HG02642 (cell line): ENCODE measurements around the gene PIK3C2G.

Experiments
- ATAC-seq: cut with Tn5 transposase; IDR thresholded peaks from one replicate; pipeline ENCODE4 v1.9.1; 2021; ENCODE audit warnings: mild to moderate bottlenecking; ENCODE audit not compliant: unreplicated experiment, poor library complexity

Gene PIK3C2G

DNA sequence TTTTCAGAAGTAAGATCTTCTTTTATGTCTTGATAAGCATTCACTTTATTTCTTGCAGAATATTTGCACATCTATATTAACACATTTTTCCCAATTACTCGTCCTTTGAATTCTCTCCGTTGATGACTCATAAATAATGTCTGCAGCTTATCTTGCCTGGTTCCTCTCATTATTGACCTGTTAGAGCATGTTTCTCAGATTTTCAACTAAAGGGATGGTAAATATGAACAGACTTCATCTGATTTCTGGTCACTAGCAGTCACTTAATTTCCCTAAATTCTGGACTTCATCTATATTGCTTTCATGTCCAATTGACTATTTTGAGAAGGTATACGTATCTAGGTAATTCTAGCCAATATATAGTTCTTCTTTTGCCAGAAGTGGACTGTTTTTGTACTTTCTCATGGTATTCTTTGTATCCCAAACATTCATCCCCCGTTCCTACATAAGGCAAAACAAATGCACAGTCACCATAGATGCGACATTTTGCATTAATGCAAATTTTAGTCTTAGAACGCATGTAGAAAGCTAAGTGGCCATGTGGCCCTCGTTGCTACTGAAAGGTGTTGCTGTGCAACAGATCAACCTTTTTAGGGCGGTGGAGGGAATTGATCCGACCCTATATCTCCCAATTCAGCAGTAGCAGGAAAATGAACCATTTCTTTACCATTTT, 6.2 kb downstream of the PIK3C2G start:
- no peak for ATAC-seq

DNA sequence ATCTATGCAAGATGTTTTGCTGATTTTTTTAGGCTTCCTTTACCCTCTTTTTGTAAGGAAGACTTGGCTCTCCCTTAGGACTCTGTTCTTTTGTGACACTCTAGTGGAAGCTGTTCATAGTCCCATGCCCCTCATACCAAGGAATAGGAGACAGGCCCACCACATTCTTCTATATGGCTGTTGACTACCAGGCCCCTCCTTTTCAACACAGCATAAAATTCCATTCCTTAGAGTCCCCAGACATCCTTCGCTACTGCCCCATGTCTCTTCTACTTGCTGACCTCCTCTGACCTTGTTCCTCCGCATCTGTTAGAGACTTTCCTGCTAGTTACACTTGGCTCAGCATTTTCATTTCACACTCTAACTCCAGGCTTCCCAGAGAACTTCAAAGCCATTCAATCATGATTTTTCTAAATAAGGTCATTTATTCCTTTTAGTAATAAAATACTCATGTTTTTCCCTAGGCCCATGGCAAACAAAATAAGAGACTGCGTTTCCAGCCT, 9.7 kb downstream of the PIK3C2G start:
- ATAC-seq: no peak

- no peak for ATAC-seq
Measured at GRCh38 chr12:18275981-18276380, 14.7 kb downstream of the PIK3C2G start.

DNA sequence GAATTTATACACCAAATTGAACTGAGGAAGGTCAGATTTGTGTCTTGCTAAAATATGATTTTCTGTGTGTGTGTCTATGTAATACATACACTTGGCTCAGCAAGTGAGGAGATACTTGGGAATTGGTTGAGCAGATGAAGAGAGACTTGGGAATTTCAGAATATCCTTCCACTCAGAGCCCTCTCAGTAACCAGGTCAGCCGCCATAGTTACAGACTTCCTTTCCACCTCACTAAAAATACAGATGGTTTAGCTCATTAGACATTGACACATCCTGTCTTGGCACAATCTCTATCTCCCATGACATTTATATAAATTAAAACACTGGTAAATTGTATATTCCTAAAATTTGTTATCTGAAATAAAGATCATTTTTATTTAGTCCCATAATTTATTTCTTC, 15.9 kb downstream of the PIK3C2G start:
- no peak for ATAC-seq

GRCh38 chr12:18280728-18281127, 19.4 kb downstream of the PIK3C2G start:
- no peak for ATAC-seq

DNA sequence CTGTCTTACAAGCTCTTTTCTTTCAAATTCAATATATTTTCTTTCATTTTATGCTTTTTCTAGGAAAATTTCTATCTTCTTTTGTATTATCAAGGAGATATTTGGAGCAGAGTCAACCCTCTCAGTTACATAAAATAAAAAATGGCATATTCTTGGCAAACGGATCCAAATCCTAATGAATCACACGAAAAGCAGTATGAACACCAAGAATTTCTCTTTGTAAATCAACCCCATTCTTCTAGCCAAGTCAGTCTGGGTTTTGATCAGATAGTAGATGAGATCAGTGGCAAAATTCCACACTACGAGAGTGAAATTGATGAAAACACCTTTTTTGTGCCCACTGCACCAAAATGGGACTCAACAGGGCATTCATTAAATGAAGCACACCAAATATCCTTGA, 20.6 kb downstream of the PIK3C2G start:
- no peak for ATAC-seq

- ATAC-seq: no peak
Measured at GRCh38 chr12:18283831-18284230, 22.5 kb downstream of the PIK3C2G start.

- ATAC-seq: no peak
Measured at GRCh38 chr12:18284386-18284785, 23.1 kb downstream of the PIK3C2G start.

- ATAC-seq: no peak
Measured at GRCh38 chr12:18285161-18285560, 23.8 kb downstream of the PIK3C2G start.

GRCh38 chr12:18290386-18290785, 29.1 kb downstream of the PIK3C2G start:
- no peak for ATAC-seq

DNA sequence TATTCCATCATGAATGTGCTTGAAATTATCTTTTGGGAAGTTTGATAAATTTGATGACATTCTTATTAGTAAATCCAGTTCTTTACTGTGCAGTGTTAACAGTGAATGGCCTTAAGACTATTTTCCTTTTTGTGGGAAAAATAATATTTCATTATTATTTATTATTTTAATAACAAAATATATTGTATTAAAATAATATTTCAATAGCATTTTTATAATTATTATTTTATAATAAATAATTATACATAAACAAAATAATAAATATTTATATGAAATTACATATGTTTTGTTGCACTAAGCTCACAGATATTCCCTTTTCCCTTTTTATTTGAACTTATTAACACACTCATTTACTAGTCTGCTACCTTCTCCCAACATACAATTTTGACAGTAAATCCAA, 33.6 kb downstream of the PIK3C2G start:
- no peak for ATAC-seq

- no peak for ATAC-seq
Measured at GRCh38 chr12:18296201-18296908, 35.0 kb downstream of the PIK3C2G start.

GRCh38 chr12:18296909-18297280, 35.6 kb downstream of the PIK3C2G start:
- no peak for ATAC-seq

- ATAC-seq: no peak
Measured at GRCh38 chr12:18297902-18298301, 36.6 kb downstream of the PIK3C2G start.

DNA sequence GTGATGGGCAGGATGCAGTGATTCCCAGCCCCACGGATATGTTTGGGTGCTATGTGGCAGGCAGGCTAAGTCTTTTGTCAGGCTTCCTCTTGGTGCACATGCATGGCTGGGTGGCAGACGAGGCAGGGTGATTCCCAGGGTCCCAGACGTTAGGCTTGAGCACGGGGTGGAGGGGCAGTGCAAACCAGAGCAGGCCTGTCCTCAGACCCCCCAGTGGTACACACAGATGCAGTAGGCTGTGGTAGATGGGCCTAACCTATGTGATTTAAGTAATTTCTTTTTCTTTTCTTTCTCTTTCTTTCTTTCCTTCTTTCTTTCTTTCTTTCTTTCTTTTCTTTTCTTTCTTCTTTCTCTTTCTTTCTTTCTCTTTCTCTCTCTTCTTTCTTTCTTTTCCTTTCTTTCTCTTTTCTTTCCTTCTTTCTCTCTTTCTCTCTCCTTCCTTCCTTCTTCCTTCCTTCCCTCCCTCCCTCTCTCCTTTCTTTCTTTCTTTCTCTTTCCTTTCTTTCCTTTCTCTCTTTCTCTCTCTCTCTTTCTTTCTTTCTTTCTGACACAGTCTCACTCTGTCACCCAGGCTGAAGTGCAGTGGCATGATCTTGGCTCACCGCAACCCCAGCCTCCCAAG, 41.6 kb downstream of the PIK3C2G start:
- ATAC-seq: no peak

DNA sequence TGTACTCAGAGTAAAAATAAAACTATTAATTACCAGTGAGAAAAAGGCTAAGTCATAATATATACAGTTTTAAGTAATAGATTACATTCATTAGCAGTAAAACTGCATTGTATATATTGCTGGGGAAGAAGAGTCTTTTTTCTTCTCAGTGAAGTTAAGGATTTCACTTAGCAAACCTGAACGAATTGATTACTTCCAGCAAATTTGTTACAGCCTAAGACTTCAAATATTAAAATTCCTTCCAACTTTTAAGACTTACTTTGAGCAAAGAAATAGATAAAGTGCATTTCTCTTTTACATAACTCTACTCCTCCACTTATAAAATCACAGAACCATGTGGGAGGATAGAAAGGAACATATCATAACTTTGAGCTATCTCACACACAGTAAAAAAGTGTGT, 43.3 kb downstream of the PIK3C2G start:
- ATAC-seq: no peak

- ATAC-seq: no peak
Measured at GRCh38 chr12:18306311-18306710, 45.0 kb downstream of the PIK3C2G start.

DNA sequence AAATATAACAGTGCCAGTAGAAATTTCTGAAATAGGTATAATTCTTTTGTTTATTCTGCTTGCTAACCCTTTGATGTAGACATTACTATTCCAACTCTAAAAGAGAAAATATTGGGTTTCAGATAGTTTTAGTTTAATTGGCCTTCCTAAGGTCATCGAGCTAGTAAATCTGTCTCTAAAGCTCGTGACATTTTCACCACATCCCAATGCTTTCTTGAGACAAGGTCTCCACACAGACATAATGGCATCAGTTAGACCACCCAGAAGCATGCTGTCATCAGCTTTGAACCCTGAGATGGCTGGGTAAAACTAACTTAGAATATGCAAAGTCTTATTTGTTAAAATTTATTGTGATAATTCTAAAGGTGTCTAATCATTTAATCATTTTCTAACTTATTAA, 52.0 kb downstream of the PIK3C2G start:
- ATAC-seq: no peak

- no peak for ATAC-seq
Measured at GRCh38 chr12:18320036-18320617, 58.8 kb downstream of the PIK3C2G start.

DNA sequence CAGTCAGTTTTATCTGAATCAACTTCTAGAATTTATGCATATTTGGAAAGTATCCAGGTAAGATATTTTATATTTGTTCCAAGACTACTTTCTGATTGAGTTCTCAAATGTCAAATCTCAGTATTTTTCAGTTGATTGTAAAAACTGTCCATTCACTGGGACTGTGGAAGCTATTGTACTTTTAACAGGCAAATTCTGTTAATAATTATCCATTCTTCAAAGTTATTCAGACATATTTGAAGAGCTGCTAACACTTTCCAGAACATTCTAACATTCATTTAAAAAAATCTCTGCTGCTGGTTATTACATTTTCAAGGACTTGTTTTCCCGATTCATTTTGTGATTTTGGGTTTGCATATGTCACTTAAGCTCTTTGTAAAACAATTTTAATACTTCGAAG, 59.7 kb downstream of the PIK3C2G start:
- no peak for ATAC-seq

- ATAC-seq: no peak
Measured at GRCh38 chr12:18323159-18323558, 61.8 kb downstream of the PIK3C2G start.
